Keratinocyte (primary cell): ENCODE results near the gene PRAME. TPM values are rescaled to one million over a fixed set of nuclear protein-coding genes. Genes with fewer than 3 reads are reported as not detected.

ENCODE experiments used
- DNase-seq: peaks from one replicate; pipeline ENCODE4 v3.0.0-alpha.2; 2011; ENCODE audit warnings: low read depth, missing footprints, low spot score
- FAIRE-seq: peaks from 2 replicates; lab custom pipeline; 2011; peaks lifted over from hg19 to GRCh38; lab: Jason Lieb, UNC
- H2AFZ ChIP-seq: 2 replicates; pipeline ENCODE4 v1.6.0; 2012; ENCODE audit warnings: low read length, control low read depth, inconsistent platforms; ENCODE audit not compliant: control insufficient read depth
- H3K27ac ChIP-seq: 2 replicates; pipeline ENCODE4 v1.5.1; 2011; ENCODE audit warnings: low read length; ENCODE audit not compliant: control insufficient read depth, insufficient read depth
- H3K27me3 ChIP-seq: 3 replicates; pipeline ENCODE4 v1.6.0; 2011; ENCODE audit warnings: low read length; ENCODE audit not compliant: control insufficient read depth, insufficient read depth; ENCODE audit errors: extremely low read depth
- H3K36me3 ChIP-seq, 2 experiments: 2 replicates in 1 of 2; 3 replicates in 1 of 2; pipeline ENCODE4 v1.5.1; 2011; ENCODE audit warnings: low read length in 2 of 2, mild to moderate bottlenecking in 1 of 2; ENCODE audit not compliant: control insufficient read depth in 2 of 2, insufficient read depth in 2 of 2; ENCODE audit errors: extremely low read depth in 1 of 2
- H3K4me1 ChIP-seq: 3 replicates; pipeline ENCODE4 v1.5.1; 2011; ENCODE audit warnings: low read length; ENCODE audit not compliant: control insufficient read depth, insufficient read depth; ENCODE audit errors: extremely low read depth
- H3K4me2 ChIP-seq: 3 replicates; pipeline ENCODE4 v1.6.0; 2011; ENCODE audit warnings: low read depth, low read length; ENCODE audit not compliant: control insufficient read depth, insufficient read depth; ENCODE audit errors: extremely low read depth
- H3K4me3 ChIP-seq, 3 experiments: fragments of 200-600 bp in 1 of 3; sonication (generic) in 1 of 3; 2 replicates in 2 of 3; 3 replicates in 1 of 3; pipeline ENCODE4 v1.5.1; 2011 to 2016; ENCODE audit warnings: low read length in 3 of 3, mild to moderate bottlenecking in 3 of 3, control low read depth in 2 of 3, inconsistent platforms in 1 of 3, low read depth in 1 of 3, mixed read lengths in 1 of 3, mixed run types in 1 of 3, moderate library complexity in 1 of 3; ENCODE audit not compliant: control insufficient read depth in 2 of 3, insufficient read depth in 2 of 3; ENCODE audit errors: extremely low read depth in 1 of 3
- H3K79me2 ChIP-seq: 2 replicates; pipeline ENCODE4 v1.6.0; 2012; ENCODE audit warnings: low read length; ENCODE audit not compliant: control insufficient read depth, insufficient read depth
- H3K9ac ChIP-seq: 3 replicates; pipeline ENCODE4 v1.6.0; 2011; ENCODE audit warnings: low read length; ENCODE audit not compliant: control insufficient read depth, insufficient read depth; ENCODE audit errors: extremely low read depth
- H3K9me1 ChIP-seq: 3 replicates; pipeline ENCODE4 v1.6.0; 2011; ENCODE audit warnings: low read length; ENCODE audit not compliant: control insufficient read depth, insufficient read depth; ENCODE audit errors: extremely low read depth
- H3K9me3 ChIP-seq: 2 replicates; pipeline ENCODE4 v1.5.1; 2012; ENCODE audit warnings: low read depth, low read length; ENCODE audit not compliant: control insufficient read depth
- H4K20me1 ChIP-seq: 3 replicates; pipeline ENCODE4 v1.6.0; 2011; ENCODE audit warnings: low read length; ENCODE audit not compliant: control insufficient read depth, insufficient read depth; ENCODE audit errors: extremely low read depth
- CTCF ChIP-seq, 3 experiments: IDR thresholded peaks in 1 of 3; conservative IDR thresholded peaks in 1 of 3; optimal IDR thresholded peaks in 1 of 3; 2 replicates in 2 of 3; 3 replicates in 1 of 3; pipeline versions ENCODE3 to v1.5.1; 2011; ENCODE audit warnings: low read length in 3 of 3, mild to moderate bottlenecking in 3 of 3, moderate library complexity in 2 of 3, control low read depth in 1 of 3, inconsistent platforms in 1 of 3; ENCODE audit not compliant: insufficient read depth in 2 of 3; ENCODE audit errors: extremely low read depth in 1 of 3
- EZH2 ChIP-seq: IDR thresholded peaks from one replicate; pipeline ENCODE4 v1.6.1; 2012; ENCODE audit warnings: inconsistent platforms, mild to moderate bottlenecking, low read length, moderate library complexity
- dilution Hi-C: fragments of 300-500 bp; cut with MboI; formaldehyde crosslinking; loops from one replicate; pipeline ENCODE4 v1.7.0; 2020; ENCODE audit warnings: low sequenced_read_pairs; ENCODE audit not compliant: extremely low pct_ligation_motif_present
- polyA plus RNA-seq, 5 experiments: library from polyadenylated mRNA; depleted of rRNA in 3 of 5; stranded (reverse) in 3 of 5; stranded (forward) in 1 of 5; unstranded in 1 of 5; fragments of >200 nt; gene quantifications; 1 replicate in 1 of 5; 2 replicates in 3 of 5; 3 replicates in 1 of 5; pipeline versions ENCODE4 v1.2.1 to v1.2.3, GENCODE V29; 2011 to 2012; ENCODE audit warnings: missing spikeins in 2 of 5, low read depth in 1 of 5, low replicate concordance in 1 of 5

Gene PRAME
- polyA plus RNA-seq, 1 donor (not counting 4 experiments of a cell fraction or from before 2014, with no cell fraction given): 0.05 TPM

GRCh38 chr22:22520667-22521602 lies 38.1 kb downstream of the PRAME start:
- no peak overlapping the region for H3K9ac ChIP-seq
- H3K79me2 ChIP-seq: no peaks in the 10 kb centered on the region
- no peak for DNase-seq
- no peaks in the 10 kb centered on the region for H3K36me3 ChIP-seq
- H4K20me1 ChIP-seq: no peaks in the 10 kb centered on the region
- no peak overlapping the region for H3K27ac ChIP-seq
- FAIRE-seq: no peak
- H3K4me1 ChIP-seq: no peaks in the 10 kb centered on the region
- no peak for TF ChIP-seq EZH2
- no peak for TF ChIP-seq CTCF (optimal IDR thresholded peaks at IDR 0.05 in 1 of 3, IDR thresholded peaks at IDR 0.05 in 1 of 3, conservative IDR thresholded peaks at IDR 0.05 in 1 of 3; ENCODE audit: extremely low read depth in 1 of 3, insufficient read depth in 2 of 3, low read length in 3 of 3)
- no peak overlapping the region for H3K4me3 ChIP-seq
- H3K9me1 ChIP-seq: no peaks in the 10 kb centered on the region
- no peak overlapping the region for H2AFZ ChIP-seq
- no peak overlapping the region for H3K4me2 ChIP-seq
- H3K27me3 ChIP-seq: no peaks in the 10 kb centered on the region
- dilution Hi-C loops: no loop called here
- H3K9me3 ChIP-seq: no peaks in the 10 kb centered on the region

- H3K9ac ChIP-seq: no peak within 1 kb of the TSS
- DNase-seq: no peak
- H3K36me3 ChIP-seq: no peaks in the 10 kb centered on the region
- FAIRE-seq: no peak
- no peak within 1 kb of the TSS for H3K27ac ChIP-seq
- no peaks in the 10 kb centered on the region for H3K9me3 ChIP-seq
- H3K4me3 ChIP-seq: no peak within 1 kb of the TSS
- H3K9me1 ChIP-seq: no peaks in the 10 kb centered on the region
- dilution Hi-C loops: no loop called here
- no peak within 1 kb of the TSS for H3K4me2 ChIP-seq
- no peaks in the 10 kb centered on the region for H3K27me3 ChIP-seq
- TF ChIP-seq CTCF (optimal IDR thresholded peaks at IDR 0.05 in 1 of 3, IDR thresholded peaks at IDR 0.05 in 1 of 3, conservative IDR thresholded peaks at IDR 0.05 in 1 of 3; ENCODE audit: extremely low read depth in 1 of 3, insufficient read depth in 2 of 3, low read length in 3 of 3) (no peak), EZH2 (no peak)
- no peak within 1 kb of the TSS for H2AFZ ChIP-seq
- H3K79me2 ChIP-seq: no peaks in the 10 kb centered on the region
- H3K4me1 ChIP-seq: no peaks in the 10 kb centered on the region
- H4K20me1 ChIP-seq: no peaks in the 10 kb centered on the region
Observed at GRCh38 chr22:22520020-22520656, 38.9 kb downstream of the PRAME start, which contains the start of gene ZNF280A. Gene ZNF280A, minus strand, starts transcription at chr22:22520270. Its CDS starts 4,640 bp downstream, at chr22:22515630.
